ENCODE data around the gene UBE2L3. TPM values are rescaled to one million over a fixed set of nuclear protein-coding genes. Genes with fewer than 3 reads are reported as not detected.

The UBE2L3 gene
- polyA plus RNA-seq, 1 donor from 2014 or later = 106 TPM

GRCh38 chr22:21624880-21625791, 57.6 kb downstream of the UBE2L3 start:
- peaks cover 14 to 24% (median 19%) of the 10 kb centered on the region in 3 donors for H3K4me1 Mint-ChIP-seq
- H3K36me3 Mint-ChIP-seq = no peaks in the 10 kb centered on the region
- peak overlapping the region; percentile 32 to 86 (median 73) for H3K27ac Mint-ChIP-seq
- H3K4me3 Mint-ChIP-seq = peak overlapping the region in 2 of 4 donors; percentile 40 to 63
- no peaks in the 10 kb centered on the region for H3K9me3 Mint-ChIP-seq
- no peaks in the 10 kb centered on the region for H3K27me3 Mint-ChIP-seq

GRCh38 chr22:21626073-21626734, 58.7 kb downstream of the UBE2L3 start:
- H3K27ac Mint-ChIP-seq = peak overlapping the region in 2 of 3 donors; percentile 31 to 89
- H3K36me3 Mint-ChIP-seq = no peaks in the 10 kb centered on the region
- H3K4me3 Mint-ChIP-seq = peak overlapping the region in 1 of 4 donors; percentile 76
- no peaks in the 10 kb centered on the region for H3K9me3 Mint-ChIP-seq
- H3K4me1 Mint-ChIP-seq = peaks cover 16 to 29% (median 26%) of the 10 kb centered on the region in 3 donors
- no peaks in the 10 kb centered on the region for H3K27me3 Mint-ChIP-seq

GRCh38 chr22:21626735-21627469, 59.4 kb downstream of the UBE2L3 start:
- Mint-ChIP-seq H3K27ac (peak overlapping the region in 1 of 3 donors; percentile 89), H3K4me1 (peaks cover 16 to 31% (median 29%) of the 10 kb centered on the region in 3 donors)

GRCh38 chr22:21628386-21629254, 61.1 kb downstream of the UBE2L3 start:
- Mint-ChIP-seq H3K36me3 (no peaks in the 10 kb centered on the region), H3K27me3 (no peaks in the 10 kb centered on the region), H3K9me3 (peaks cover 0 to 1% (median 0%) of the 10 kb centered on the region in 3 donors), H3K4me3 (peak overlapping the region; percentile 93 to 97 (median 96)), H3K27ac (peak overlapping the region; percentile 96 to 98 (median 97)), H3K4me1 (peaks cover 19 to 33% (median 30%) of the 10 kb centered on the region in 3 donors)

More at GRCh38 chr22:21626735-21627469, 59.4 kb downstream of the UBE2L3 start:
- Mint-ChIP-seq H3K27me3 (no peaks in the 10 kb centered on the region), H3K9me3 (no peaks in the 10 kb centered on the region), H3K36me3 (no peaks in the 10 kb centered on the region), H3K4me3 (peak overlapping the region; percentile 38 to 89 (median 78))

- peaks cover 19 to 33% (median 30%) of the 10 kb centered on the region in 3 donors for H3K4me1 Mint-ChIP-seq
Observed at GRCh38 chr22:21629255-21630149, 62.0 kb downstream of the UBE2L3 start, which contains the start of gene YDJC. TSS of gene YDJC (minus strand) at chr22:21630022. CDS start at chr22:21630014, 8 bp downstream.

GRCh38 chr22:21631025-21631424, 63.5 kb downstream of the UBE2L3 start:
- peaks cover 19 to 26% (median 24%) of the 10 kb centered on the region in 3 donors for H3K4me1 Mint-ChIP-seq

More at GRCh38 chr22:21629255-21630149, 62.0 kb downstream of the UBE2L3 start, which contains the start of gene YDJC:
- Mint-ChIP-seq H3K4me3 (peak within 1 kb of the TSS; percentile 93 to 97 (median 96)), H3K27me3 (no peaks in the 10 kb centered on the region), H3K9me3 (peaks cover 0 to 1% (median 0%) of the 10 kb centered on the region in 3 donors), H3K27ac (peak within 1 kb of the TSS; percentile 96 to 98 (median 97)), H3K36me3 (no peaks in the 10 kb centered on the region)

GRCh38 chr22:21632237-21632895, 64.9 kb downstream of the UBE2L3 start, which contains the start of gene CCDC116:
TSS of gene CCDC116 (plus strand) at chr22:21632760. CDS start at chr22:21633182, 422 bp downstream.
- Mint-ChIP-seq H3K36me3 (no peaks in the 10 kb centered on the region), H3K27ac (peak within 1 kb of the TSS; percentile 80 to 96 (median 91)), H3K4me1 (peaks cover 12 to 26% (median 17%) of the 10 kb centered on the region in 3 donors), H3K27me3 (no peaks in the 10 kb centered on the region), H3K4me3 (peak within 1 kb of the TSS in 3 of 4 donors; percentile 45 to 96 (median 46)), H3K9me3 (peaks cover 0 to 1% (median 0%) of the 10 kb centered on the region in 3 donors)

More at GRCh38 chr22:21631025-21631424, 63.5 kb downstream of the UBE2L3 start:
- H3K27me3 Mint-ChIP-seq = no peaks in the 10 kb centered on the region
- H3K27ac Mint-ChIP-seq = peak overlapping the region in 1 of 3 donors; percentile 96
- H3K4me3 Mint-ChIP-seq = peak overlapping the region in 2 of 4 donors; percentile 17 to 96
- H3K9me3 Mint-ChIP-seq = peaks cover 0 to 1% (median 0%) of the 10 kb centered on the region in 3 donors
- no peaks in the 10 kb centered on the region for H3K36me3 Mint-ChIP-seq

GRCh38 chr22:21632931-21633330, 65.4 kb downstream of the UBE2L3 start:
- H3K36me3 Mint-ChIP-seq = no peaks in the 10 kb centered on the region
- no peaks in the 10 kb centered on the region for H3K27me3 Mint-ChIP-seq
- H3K4me3 Mint-ChIP-seq = peak overlapping the region in 2 of 4 donors; percentile 30 to 46
- H3K9me3 Mint-ChIP-seq = peaks cover 0 to 1% (median 0%) of the 10 kb centered on the region in 3 donors
- peak overlapping the region in 1 of 3 donors; percentile 91 for H3K27ac Mint-ChIP-seq
- peaks cover 9 to 24% (median 13%) of the 10 kb centered on the region in 3 donors for H3K4me1 Mint-ChIP-seq

- peak overlapping the region in 1 of 4 donors; percentile 30 for H3K4me3 Mint-ChIP-seq
- H3K27me3 Mint-ChIP-seq = no peaks in the 10 kb centered on the region
- H3K9me3 Mint-ChIP-seq = peaks cover 0 to 1% (median 0%) of the 10 kb centered on the region in 3 donors
- H3K4me1 Mint-ChIP-seq = peaks cover 5 to 20% (median 13%) of the 10 kb centered on the region in 3 donors
- H3K27ac Mint-ChIP-seq = no peak overlapping the region
- no peaks in the 10 kb centered on the region for H3K36me3 Mint-ChIP-seq
Observed at GRCh38 chr22:21633481-21633880, 66.0 kb downstream of the UBE2L3 start.

GRCh38 chr22:21634081-21634480, 66.6 kb downstream of the UBE2L3 start:
- Mint-ChIP-seq H3K27ac (no peak overlapping the region), H3K27me3 (no peaks in the 10 kb centered on the region), H3K36me3 (no peaks in the 10 kb centered on the region), H3K4me3 (no peak overlapping the region), H3K9me3 (peaks cover 0 to 1% (median 0%) of the 10 kb centered on the region in 3 donors), H3K4me1 (peaks cover 5 to 18% (median 13%) of the 10 kb centered on the region in 3 donors)

- H3K27ac Mint-ChIP-seq = no peak overlapping the region
- H3K9me3 Mint-ChIP-seq = peaks cover 0 to 1% (median 0%) of the 10 kb centered on the region in 3 donors
- H3K36me3 Mint-ChIP-seq = no peaks in the 10 kb centered on the region
- no peak overlapping the region for H3K4me3 Mint-ChIP-seq
- no peaks in the 10 kb centered on the region for H3K27me3 Mint-ChIP-seq
- H3K4me1 Mint-ChIP-seq = peaks cover 5 to 14% (median 11%) of the 10 kb centered on the region in 3 donors
Observed at GRCh38 chr22:21634844-21635243, 67.3 kb downstream of the UBE2L3 start.
